HEK293 (cell line): ENCODE results near the gene TMEM178A.

ENCODE experiments used
- CTCF ChIA-PET: fragments of 350-600 bp; formaldehyde crosslinking; extraction: SDS; loops from one replicate; lab custom pipeline; 2021; ENCODE audit warnings: antibody characterized with exemption; lab: Yijun Ruan, JAX
- POLR2A ChIA-PET: fragments of 300-600 bp; formaldehyde crosslinking; extraction: SDS; loops from one replicate; lab custom pipeline; 2020; ENCODE audit warnings: antibody characterized with exemption, inconsistent platforms; lab: Yijun Ruan, JAX
- H3K27ac ChIP-seq: fragments of 200-500 bp; sonication (Bioruptor generic); 2 replicates; pipeline ENCODE4 v1.5.1; 2014; ENCODE audit warnings: low read depth, low read length, control low read depth, inconsistent platforms; ENCODE audit errors: extremely low read depth
- H3K36me3 ChIP-seq, 2 experiments: fragments of 200-500 bp in 1 of 2; sonication (Bioruptor generic) in 1 of 2; 1 replicate in 1 of 2; 2 replicates in 1 of 2; pipeline ENCODE4 v1.5.1; 2014 to 2017; ENCODE audit warnings: inconsistent platforms in 2 of 2, low read length in 2 of 2; ENCODE audit not compliant: control insufficient read depth in 2 of 2, insufficient read depth in 1 of 2
- H3K4me1 ChIP-seq: fragments of 200-500 bp; sonication (Bioruptor generic); 2 replicates; pipeline ENCODE4 v1.5.1; 2014; ENCODE audit warnings: mild to moderate bottlenecking, low read length, inconsistent platforms; ENCODE audit not compliant: control insufficient read depth, insufficient read depth
- H3K4me3 ChIP-seq: 2 replicates; pipeline ENCODE4 v1.5.1; 2011; ENCODE audit warnings: low read depth, mild to moderate bottlenecking, control low read depth, low read length, moderate library complexity
- H3K9me3 ChIP-seq: fragments of 200-500 bp; sonication (Bioruptor generic); 2 replicates; pipeline ENCODE4 v1.5.1; 2014; ENCODE audit warnings: low read depth, low read length, inconsistent platforms; ENCODE audit not compliant: control insufficient read depth, insufficient read depth
- CTCF ChIP-seq: fragments of 450-650 bp; formaldehyde crosslinking; IDR thresholded peaks from 2 replicates; pipeline ENCODE4 v1.5.1; 2016; ENCODE audit warnings: missing biosample characterization, missing genetic modification characterization
- GLI4 ChIP-seq: fragments of 450-650 bp; formaldehyde crosslinking; IDR thresholded peaks from 2 replicates; pipeline ENCODE4 v1.5.1; 2016; ENCODE audit warnings: missing biosample characterization, missing genetic modification characterization
- SALL2 ChIP-seq: fragments of 450-650 bp; formaldehyde crosslinking; IDR thresholded peaks from 2 replicates; pipeline ENCODE4 v1.5.0; 2017; ENCODE audit warnings: missing biosample characterization, mild to moderate bottlenecking, missing genetic modification characterization, borderline replicate concordance
- WT1 ChIP-seq: fragments of 450-650 bp; formaldehyde crosslinking; IDR thresholded peaks from 2 replicates; pipeline ENCODE4 v1.5.1; 2016; ENCODE audit warnings: missing biosample characterization, missing genetic modification characterization
- ZBTB1 ChIP-seq: fragments of 450-650 bp; formaldehyde crosslinking; IDR thresholded peaks from 2 replicates; pipeline ENCODE4 v1.5.1; 2016; ENCODE audit warnings: missing biosample characterization, missing genetic modification characterization
- ZBTB11 ChIP-seq: fragments of 450-650 bp; formaldehyde crosslinking; conservative IDR thresholded peaks from 2 replicates; pipeline ENCODE4 v1.5.1; 2016; ENCODE audit warnings: low read depth, missing biosample characterization, missing genetic modification characterization
- ZFHX2 ChIP-seq: fragments of 450-650 bp; formaldehyde crosslinking; conservative IDR thresholded peaks from 2 replicates; pipeline ENCODE4 v1.5.1; 2016; ENCODE audit warnings: missing biosample characterization, missing genetic modification characterization
- ZFP41 ChIP-seq: fragments of 450-650 bp; formaldehyde crosslinking; IDR thresholded peaks from 2 replicates; pipeline ENCODE4 v1.5.1; 2016; ENCODE audit warnings: missing biosample characterization, missing genetic modification characterization, borderline replicate concordance
- ZNF121 ChIP-seq: fragments of 450-650 bp; formaldehyde crosslinking; IDR thresholded peaks from 2 replicates; pipeline ENCODE4 v1.5.1; 2016; ENCODE audit warnings: missing biosample characterization, missing genetic modification characterization
- ZNF175 ChIP-seq: fragments of 450-650 bp; formaldehyde crosslinking; IDR thresholded peaks from 2 replicates; pipeline ENCODE4 v1.5.1; 2016; ENCODE audit warnings: missing biosample characterization, missing genetic modification characterization
- ZNF248 ChIP-seq: fragments of 450-650 bp; formaldehyde crosslinking; IDR thresholded peaks from 2 replicates; pipeline ENCODE4 v1.5.1; 2017; ENCODE audit warnings: missing biosample characterization, missing genetic modification characterization
- ZNF354C ChIP-seq: fragments of 450-650 bp; formaldehyde crosslinking; IDR thresholded peaks from 2 replicates; pipeline ENCODE4 v1.5.1; 2016; ENCODE audit warnings: missing biosample characterization, missing genetic modification characterization, low read depth, borderline replicate concordance
- ZNF426 ChIP-seq: fragments of 450-650 bp; formaldehyde crosslinking; IDR thresholded peaks from 2 replicates; pipeline ENCODE4 v1.5.1; 2017; ENCODE audit warnings: missing biosample characterization, missing genetic modification characterization, mild to moderate bottlenecking, inconsistent platforms, moderate library complexity
- ZNF488 ChIP-seq: fragments of 450-650 bp; formaldehyde crosslinking; IDR thresholded peaks from 2 replicates; pipeline ENCODE4 v1.5.1; 2016; ENCODE audit warnings: missing biosample characterization, missing genetic modification characterization
- ZNF513 ChIP-seq: fragments of 450-650 bp; IDR thresholded peaks from 2 replicates; pipeline ENCODE4 v1.5.1; 2018; ENCODE audit warnings: missing biosample characterization, missing genetic modification characterization
- ZNF544 ChIP-seq: fragments of 450-650 bp; formaldehyde crosslinking; IDR thresholded peaks from 2 replicates; pipeline ENCODE4 v1.5.0; 2017; ENCODE audit warnings: missing biosample characterization, missing genetic modification characterization
- TF ChIP-seq, protein P1 (sequence below): fragments of 450-650 bp; formaldehyde crosslinking; IDR thresholded peaks from 2 replicates; pipeline ENCODE4 v1.5.1; 2016; ENCODE audit warnings: missing biosample characterization, missing genetic modification characterization
- TF ChIP-seq, protein P2 (sequence below): fragments of 450-650 bp; formaldehyde crosslinking; IDR thresholded peaks from 2 replicates; pipeline ENCODE4 v1.5.1; 2016; ENCODE audit warnings: missing biosample characterization, missing genetic modification characterization
- TF ChIP-seq, protein P3 (sequence below): fragments of 450-650 bp; formaldehyde crosslinking; IDR thresholded peaks from 2 replicates; pipeline ENCODE4 v1.5.1; 2017; ENCODE audit warnings: missing biosample characterization, missing genetic modification characterization
- TF ChIP-seq, protein P4 (sequence below): fragments of 450-650 bp; formaldehyde crosslinking; IDR thresholded peaks from 2 replicates; pipeline ENCODE4 v1.5.1; 2016; ENCODE audit warnings: missing biosample characterization, missing genetic modification characterization

Gene TMEM178A

DNA sequence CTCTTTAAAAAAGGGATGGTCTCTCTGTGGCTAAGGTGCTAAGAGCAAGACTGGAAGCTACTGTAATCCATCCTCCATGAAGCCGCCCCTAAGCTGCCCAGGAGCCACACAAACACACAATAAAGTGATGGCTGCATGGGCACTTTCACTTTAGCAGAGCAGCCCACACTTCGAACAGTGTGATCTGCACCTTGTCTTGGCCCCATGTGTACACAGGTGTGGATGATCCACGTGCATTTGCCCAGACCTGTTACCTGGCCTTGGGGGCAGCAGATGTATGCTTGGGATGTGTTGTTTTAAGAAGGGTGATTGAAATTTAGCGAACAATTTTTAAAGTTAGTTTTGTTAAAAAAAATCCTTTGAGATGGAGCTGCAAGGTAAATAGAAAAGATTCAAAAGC, 39.9 kb downstream of the TMEM178A start:
- H3K36me3 ChIP-seq, result no peaks in the 10 kb centered on the region
- no peak overlapping the region for H3K4me3 ChIP-seq
- TF ChIP-seq ZNF488 (no peak), ZNF175 (tag by site-specific recombination) (no peak), ZBTB1 (tag by site-specific recombination) (no peak), ZNF248 (tag by site-specific recombination) (no peak), ZFHX2 (tag by site-specific recombination) (no peak), ZNF544 (no peak), ZNF426 (tag by site-specific recombination) (no peak), ZNF121 (tag by site-specific recombination) (no peak), GLI4 (no peak), ZFP41 (tag by site-specific recombination) (no peak), ZBTB11 (tag by site-specific recombination) (no peak), CTCF (tag by site-specific recombination) (no peak), SALL2 (tag by site-specific recombination) (no peak), ZNF513 (no peak), WT1 (tag by site-specific recombination) (no peak), ZNF354C (no peak)
- TF ChIP-seq, protein P1, sequence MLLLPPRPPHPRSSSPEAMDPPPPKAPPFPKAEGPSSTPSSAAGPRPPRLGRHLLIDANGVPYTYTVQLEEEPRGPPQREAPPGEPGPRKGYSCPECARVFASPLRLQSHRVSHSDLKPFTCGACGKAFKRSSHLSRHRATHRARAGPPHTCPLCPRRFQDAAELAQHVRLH (tag by site-specific recombination), result no peak
- TF ChIP-seq, protein P2, sequence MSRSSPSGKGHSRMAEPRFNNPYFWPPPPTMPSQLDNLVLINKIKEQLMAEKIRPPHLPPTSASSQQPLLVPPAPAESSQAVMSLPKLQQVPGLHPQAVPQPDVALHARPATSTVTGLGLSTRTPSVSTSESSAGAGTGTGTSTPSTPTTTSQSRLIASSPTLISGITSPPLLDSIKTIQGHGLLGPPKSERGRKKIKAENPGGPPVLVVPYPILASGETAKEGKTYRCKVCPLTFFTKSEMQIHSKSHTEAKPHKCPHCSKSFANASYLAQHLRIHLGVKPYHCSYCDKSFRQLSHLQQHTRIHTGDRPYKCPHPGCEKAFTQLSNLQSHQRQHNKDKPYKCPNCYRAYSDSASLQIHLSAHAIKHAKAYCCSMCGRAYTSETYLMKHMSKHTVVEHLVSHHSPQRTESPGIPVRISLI (tag by site-specific recombination), result no peak
- TF ChIP-seq, protein P3, sequence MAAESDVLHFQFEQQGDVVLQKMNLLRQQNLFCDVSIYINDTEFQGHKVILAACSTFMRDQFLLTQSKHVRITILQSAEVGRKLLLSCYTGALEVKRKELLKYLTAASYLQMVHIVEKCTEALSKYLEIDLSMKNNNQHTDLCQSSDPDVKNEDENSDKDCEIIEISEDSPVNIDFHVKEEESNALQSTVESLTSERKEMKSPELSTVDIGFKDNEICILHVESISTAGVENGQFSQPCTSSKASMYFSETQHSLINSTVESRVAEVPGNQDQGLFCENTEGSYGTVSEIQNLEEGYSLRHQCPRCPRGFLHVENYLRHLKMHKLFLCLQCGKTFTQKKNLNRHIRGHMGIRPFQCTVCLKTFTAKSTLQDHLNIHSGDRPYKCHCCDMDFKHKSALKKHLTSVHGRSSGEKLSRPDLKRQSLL (tag by site-specific recombination), result no peak
- TF ChIP-seq, protein P4, sequence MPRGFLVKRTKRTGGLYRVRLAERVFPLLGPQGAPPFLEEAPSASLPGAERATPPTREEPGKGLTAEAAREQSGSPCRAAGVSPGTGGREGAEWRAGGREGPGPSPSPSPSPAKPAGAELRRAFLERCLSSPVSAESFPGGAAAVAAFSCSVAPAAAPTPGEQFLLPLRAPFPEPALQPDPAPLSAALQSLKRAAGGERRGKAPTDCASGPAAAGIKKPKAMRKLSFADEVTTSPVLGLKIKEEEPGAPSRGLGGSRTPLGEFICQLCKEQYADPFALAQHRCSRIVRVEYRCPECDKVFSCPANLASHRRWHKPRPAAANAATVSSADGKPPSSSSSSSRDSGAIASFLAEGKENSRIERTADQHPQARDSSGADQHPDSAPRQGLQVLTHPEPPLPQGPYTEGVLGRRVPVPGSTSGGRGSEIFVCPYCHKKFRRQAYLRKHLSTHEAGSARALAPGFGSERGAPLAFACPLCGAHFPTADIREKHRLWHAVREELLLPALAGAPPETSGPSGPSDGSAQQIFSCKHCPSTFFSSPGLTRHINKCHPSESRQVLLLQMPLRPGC (tag by site-specific recombination), result no peak
- no peaks in the 10 kb centered on the region; the same call in 1 of the 2 replicates for H3K9me3 ChIP-seq
- CTCF ChIA-PET, result no interaction called here
- H3K27ac ChIP-seq, result no peak overlapping the region
- H3K4me1 ChIP-seq, result no peaks in the 10 kb centered on the region
- POLR2A ChIA-PET, result no interaction called here
